HG02798 (cell line): Measurements from ENCODE around the gene AUP1.

Experiments
- ATAC-seq: cut with Tn5 transposase; IDR thresholded peaks from one replicate; pipeline ENCODE4 v1.9.1; 2021; ENCODE audit warnings: mild to moderate bottlenecking; ENCODE audit not compliant: unreplicated experiment, poor library complexity

Gene AUP1

DNA sequence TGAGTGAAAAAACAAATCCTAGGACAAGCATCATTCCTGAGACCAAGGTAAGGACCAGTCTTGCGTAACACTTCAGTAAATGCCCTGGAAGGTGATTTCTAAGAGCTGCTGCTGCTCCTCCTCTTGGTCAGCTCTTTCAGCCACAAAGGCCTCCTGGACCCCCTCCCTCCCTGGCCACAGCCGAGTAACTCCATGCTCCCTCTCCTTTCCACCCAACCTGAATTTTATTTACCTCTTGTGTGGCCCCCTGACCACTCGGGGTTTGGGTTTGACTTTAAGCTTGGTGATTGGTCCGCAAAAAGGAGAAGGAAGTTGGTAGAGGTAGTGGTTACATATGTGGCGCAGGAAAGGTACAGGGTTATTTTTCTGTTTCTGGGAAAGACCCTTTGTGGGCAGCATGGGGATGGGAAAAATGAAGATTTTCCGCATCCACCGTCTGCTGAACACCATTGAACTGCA lies 9.4 kb upstream of the AUP1 start:
- ATAC-seq, result no peak

DNA sequence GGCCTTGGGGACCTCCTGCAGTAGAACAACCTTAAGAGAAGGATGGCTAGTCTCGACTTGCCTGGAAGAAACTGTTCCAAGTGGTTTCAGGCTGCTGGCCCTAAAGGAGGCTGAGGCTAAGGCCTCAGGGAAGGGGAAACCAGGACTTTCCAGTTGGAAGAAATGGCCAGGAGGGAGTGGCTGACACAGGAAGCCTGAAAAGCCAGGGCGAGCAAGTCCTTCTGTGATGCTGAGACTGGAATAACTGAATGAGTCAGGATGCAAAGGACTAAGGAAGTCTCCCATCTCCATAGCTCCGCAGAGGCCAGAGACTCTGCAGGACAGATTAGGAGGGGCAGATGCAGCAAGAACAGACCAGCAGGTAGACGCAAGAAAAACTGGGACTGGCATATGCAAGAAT lies 7.6 kb upstream of the AUP1 start:
- no peak for ATAC-seq

GRCh38 chr2:74536166-74536950 lies 6.9 kb upstream of the AUP1 start:
- no peak for ATAC-seq

DNA sequence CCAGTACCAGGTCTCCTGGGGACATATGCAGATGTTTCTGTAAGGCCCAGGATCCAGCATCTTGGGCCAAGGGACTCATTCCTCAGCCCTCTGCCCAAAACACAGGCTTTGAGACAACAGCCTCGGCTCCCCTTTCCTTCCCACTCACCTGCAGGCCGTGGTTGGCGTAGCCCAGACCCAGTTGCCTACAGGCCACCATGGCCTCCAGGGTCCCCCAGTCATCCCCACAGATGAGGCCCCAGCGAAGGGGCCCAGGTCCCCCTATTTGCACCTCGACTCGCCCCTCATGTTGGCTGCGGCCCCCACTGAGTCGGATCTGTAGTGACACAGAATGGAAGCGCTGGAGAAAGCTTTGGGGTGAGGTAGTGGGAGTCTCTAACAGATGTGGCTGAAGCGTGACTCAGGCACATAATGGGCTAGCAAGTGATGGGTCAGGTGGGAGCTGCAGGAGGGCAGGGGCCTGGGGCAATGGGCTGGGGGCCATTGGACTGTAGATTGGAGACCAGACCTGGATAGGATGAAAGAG lies 6.0 kb upstream of the AUP1 start:
- ATAC-seq, result no peak

- ATAC-seq, result no peak
These were observed 4.9 kb upstream of the AUP1 start for GRCh38 chr2:74534411-74534810.

DNA sequence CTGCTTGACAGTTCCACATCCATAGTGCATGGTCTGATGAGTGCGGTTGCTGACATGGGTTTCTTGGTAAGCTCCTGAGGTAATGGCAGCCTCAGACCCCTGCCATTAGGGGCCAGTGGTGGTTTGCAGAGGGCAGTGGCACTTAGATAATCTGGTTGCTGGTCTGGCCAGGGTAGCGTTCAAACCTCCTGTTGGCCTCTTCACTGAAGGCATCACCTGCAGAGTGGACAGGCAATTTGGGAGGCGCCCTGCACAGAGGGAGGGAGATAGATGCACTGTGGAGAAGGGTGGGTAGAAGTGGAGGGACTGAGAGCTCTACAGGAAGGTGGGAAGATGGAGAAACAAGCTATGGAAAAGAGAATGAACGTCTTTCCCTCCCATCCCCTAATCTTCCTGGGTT lies 4.0 kb upstream of the AUP1 start:
- no peak for ATAC-seq

DNA sequence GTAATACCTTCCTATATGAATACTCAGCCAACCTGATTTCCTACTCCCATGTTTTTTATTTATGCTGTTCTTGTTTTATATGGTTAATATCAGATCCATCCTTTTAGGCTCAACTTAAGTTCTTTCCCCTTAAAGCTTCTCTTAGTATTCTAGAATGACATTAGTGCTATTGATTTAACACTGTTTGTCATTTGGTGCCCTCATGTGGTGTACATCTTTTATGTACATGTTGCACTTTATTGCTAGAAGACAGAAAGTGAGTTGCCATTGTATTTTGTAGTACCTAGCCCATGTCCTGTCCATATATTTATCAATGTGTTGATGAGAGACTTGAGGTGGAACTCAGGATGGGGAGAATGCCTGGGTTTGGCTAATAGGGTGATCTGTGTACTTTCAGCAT lies 2.7 kb upstream of the AUP1 start:
- ATAC-seq, result no peak

- no peak for ATAC-seq
These were observed 2.2 kb upstream of the AUP1 start for GRCh38 chr2:74531666-74532065.

GRCh38 chr2:74530239-74531187 lies 1.0 kb upstream of the AUP1 start:
- ATAC-seq, result peak; percentile 31

- peak; percentile 3 for ATAC-seq
These were observed 728 bp downstream of the AUP1 start for GRCh38 chr2:74528600-74529356.

- ATAC-seq, result no peak
These were observed 1.8 kb downstream of the AUP1 start for GRCh38 chr2:74527741-74528140.

DNA sequence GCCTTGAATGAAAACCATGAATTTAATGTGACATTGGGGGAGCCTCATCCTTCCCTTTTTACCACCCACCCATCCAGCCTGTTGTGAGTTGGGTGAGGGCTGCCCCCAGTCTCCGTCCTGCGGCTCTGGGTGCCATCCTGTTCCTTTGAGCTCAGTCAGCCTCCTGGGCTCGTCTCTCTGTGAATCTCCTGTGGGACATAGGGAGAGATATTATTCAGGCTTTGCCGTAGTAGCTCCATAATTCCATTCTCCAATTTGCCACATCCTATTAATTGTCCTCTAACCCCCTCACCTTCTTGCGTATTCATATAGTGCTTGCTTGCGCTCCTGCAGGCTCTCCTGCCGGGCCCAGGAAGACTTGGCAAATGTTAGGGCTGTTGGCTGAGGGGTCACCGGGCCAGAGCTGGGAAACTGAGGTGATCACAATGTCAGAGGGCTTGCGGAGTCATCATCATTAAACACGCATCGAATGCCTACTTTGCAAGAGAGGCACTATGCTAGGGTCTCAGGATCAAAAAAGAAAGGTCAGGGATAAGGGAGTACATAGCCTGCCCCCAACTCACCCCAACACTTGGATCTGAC lies 2.8 kb downstream of the AUP1 start:
- no peak for ATAC-seq

DNA sequence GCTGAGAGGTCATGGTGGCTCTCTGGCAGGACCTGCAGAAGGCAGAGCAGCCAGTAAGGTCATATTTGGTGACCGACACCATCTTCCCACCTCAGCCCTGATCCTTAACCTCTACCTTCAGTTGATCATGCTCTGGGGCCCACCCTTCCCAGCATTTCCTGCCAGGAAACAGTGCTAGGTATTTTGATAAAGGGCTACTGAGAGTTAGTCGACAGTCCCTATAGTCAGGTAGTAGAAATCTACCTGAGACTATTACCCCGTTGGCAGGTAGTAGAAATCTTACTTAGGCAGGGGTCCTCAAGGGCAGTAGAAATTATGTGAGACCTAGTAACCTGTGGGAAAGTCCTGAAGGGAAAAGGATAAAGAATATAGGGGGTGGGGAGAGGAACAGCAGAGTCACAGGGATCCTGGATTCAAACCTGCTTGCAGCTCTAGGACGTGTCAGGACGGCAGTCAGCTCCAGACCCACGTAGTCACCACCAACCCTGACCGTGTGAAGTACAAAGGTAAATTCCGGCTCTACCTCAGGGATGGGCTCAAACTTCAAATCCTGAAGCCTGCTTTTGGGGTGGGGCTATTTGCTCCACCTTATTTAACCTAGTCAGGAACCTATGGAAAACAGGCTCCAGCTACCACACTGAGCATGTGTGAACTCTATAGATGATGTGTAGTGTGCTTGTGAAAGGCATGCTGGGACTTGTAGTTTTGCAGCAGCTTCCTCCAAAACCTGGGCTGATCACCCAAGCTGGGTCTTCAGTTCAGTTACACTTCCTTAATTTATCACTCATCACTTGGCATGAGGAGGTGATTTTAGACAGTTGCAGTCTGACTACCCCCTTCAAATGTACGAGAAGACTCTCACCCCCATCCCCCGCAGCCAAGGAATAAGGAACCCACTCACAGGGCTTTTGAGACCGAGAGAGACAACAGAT lies 3.5 kb downstream of the AUP1 start, which contains the start of gene DQX1:
DQX1 (minus strand) TSS at position 515 of the 932 bp plus-strand sequence; CDS start at position 13, 502 bp downstream.
- ATAC-seq, result no peak

- no peak for ATAC-seq
These were observed 4.4 kb downstream of the AUP1 start for GRCh38 chr2:74524955-74525716.

DNA sequence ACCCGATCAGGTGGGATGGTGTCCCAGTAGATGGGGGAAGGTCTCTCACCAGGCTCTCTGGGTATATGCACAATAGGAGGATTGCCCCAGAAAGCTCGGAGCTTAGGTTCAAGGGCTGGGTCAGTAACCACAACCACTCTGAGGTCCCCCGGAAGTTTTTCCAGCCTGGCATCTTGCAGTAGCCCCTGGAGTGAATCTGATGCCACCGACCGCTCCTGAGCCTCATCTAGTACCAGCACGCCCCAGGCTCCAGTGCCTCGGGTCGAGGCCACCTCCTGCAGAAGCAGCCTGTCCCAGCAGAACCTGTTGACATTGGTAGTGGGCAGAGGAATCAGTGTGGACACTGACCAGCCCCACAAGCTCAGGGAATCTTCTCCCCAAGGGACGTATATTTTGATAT lies 5.5 kb downstream of the AUP1 start:
- no peak for ATAC-seq

DNA sequence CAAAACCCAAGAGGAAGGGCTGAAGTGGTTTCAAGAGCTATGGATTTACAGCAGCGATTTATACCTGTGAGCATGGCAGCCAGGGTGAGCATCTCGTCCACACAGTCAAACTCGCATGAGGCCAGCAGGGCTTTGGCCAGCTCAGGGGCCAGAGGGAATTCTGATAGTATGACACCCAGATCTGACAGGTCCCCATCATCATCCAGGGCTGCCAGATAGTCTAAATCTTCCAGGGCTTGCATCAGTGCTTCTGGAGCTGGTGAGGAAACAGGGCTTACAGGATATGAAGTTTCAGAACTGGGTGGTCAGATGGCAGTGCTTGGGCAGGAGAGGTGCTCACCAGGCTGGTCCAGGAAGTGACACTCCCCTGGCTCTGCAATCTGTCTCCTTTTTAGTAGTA lies 7.0 kb downstream of the AUP1 start:
- no peak for ATAC-seq

GRCh38 chr2:74516650-74517049 lies 12.9 kb downstream of the AUP1 start:
- no peak for ATAC-seq

- peak; percentile 81 for ATAC-seq
These were observed 13.4 kb downstream of the AUP1 start for GRCh38 chr2:74515981-74516633.
